K562 (cell line): Measurements from ENCODE around the gene ARHGAP23. TPM values are rescaled to one million over a fixed set of nuclear protein-coding genes. Genes with fewer than 3 reads are reported as not detected.

Experiments used
- ATF1 ChIP-seq, 2 experiments: fragments of 450-650 bp in 1 of 2; IDR thresholded peaks; 2 replicates each; pipeline ENCODE4 v1.6.1; 2016; ENCODE audit warnings: missing compliant biosample characterization in 1 of 2, missing genetic modification characterization in 1 of 2
- HCFC1 ChIP-seq: IDR thresholded peaks from 2 replicates; pipeline ENCODE4 v1.6.1; 2012; ENCODE audit warnings: low read depth, low read length, improper control_type of control experiment
- KDM1A ChIP-seq, 2 experiments: fragments of 450-650 bp; IDR thresholded peaks; 2 replicates each; pipeline ENCODE4 v1.6.1; 2016; ENCODE audit warnings: mild to moderate bottlenecking in 2 of 2
- MECOM ChIP-seq: fragments of 250-450 bp; sonication (Bioruptor Pico); IDR thresholded peaks from 2 replicates; pipeline ENCODE4 v1.8.0; 2022; ENCODE audit warnings: inconsistent platforms
- SMARCA4 ChIP-seq: fragments of 450-650 bp; IDR thresholded peaks from 2 replicates; pipeline ENCODE4 v1.6.1; 2016
- polyA plus RNA-seq, 8 experiments: library from polyadenylated mRNA; depleted of rRNA in 4 of 8; stranded (reverse) in 5 of 8; unstranded in 3 of 8; fragments of >200 nt; fragmentation: Nextera tagmentation in 2 of 8; fragmentation: Illumina TruSeq in 1 of 8; extraction: Ambion mirVana in 2 of 8; extraction: Trizol in 1 of 8; gene quantifications; 2 replicates each; pipeline versions ENCODE4 v1.2.1 to v1.2.3, GENCODE V29; 2011 to 2014; ENCODE audit warnings: inconsistent platforms in 1 of 8, missing spikeins in 1 of 8
- total RNA-seq, 7 experiments: library from RNA; depleted of rRNA in 6 of 7; stranded (reverse); fragments of >200 nt in 6 of 7; fragmentation: Illumina TruSeq in 2 of 7; extraction: Trizol in 2 of 7; gene quantifications; 2 replicates each; pipeline versions ENCODE4 v1.2.1 to v1.2.3, GENCODE V29; 2011 to 2021; ENCODE audit warnings: low replicate concordance in 1 of 7
- TF ChIP-seq, protein P1 (sequence below), 2 experiments: IDR thresholded peaks in 1 of 2; conservative IDR thresholded peaks in 1 of 2; 2 replicates each; pipeline ENCODE4 v1.6.1; 2016; ENCODE audit warnings: low read depth in 2 of 2, mild to moderate bottlenecking in 1 of 2, missing compliant biosample characterization in 1 of 2, missing genetic modification characterization in 1 of 2, moderate library complexity in 1 of 2
- TF ChIP-seq, protein P2 (sequence below): fragments of 250-450 bp; sonication (Bioruptor Pico); IDR thresholded peaks from 2 replicates; pipeline ENCODE4 v1.8.0; 2021; ENCODE audit warnings: moderate library complexity, mild to moderate bottlenecking, inconsistent platforms

ARHGAP23 gene
- total and polyA plus RNA-seq, 9 of the 15 experiments (the other 6 are each of a cell fraction or from before 2014, with no cell fraction given): 0.01 to 2.7 (median 0.70) TPM

DNA sequence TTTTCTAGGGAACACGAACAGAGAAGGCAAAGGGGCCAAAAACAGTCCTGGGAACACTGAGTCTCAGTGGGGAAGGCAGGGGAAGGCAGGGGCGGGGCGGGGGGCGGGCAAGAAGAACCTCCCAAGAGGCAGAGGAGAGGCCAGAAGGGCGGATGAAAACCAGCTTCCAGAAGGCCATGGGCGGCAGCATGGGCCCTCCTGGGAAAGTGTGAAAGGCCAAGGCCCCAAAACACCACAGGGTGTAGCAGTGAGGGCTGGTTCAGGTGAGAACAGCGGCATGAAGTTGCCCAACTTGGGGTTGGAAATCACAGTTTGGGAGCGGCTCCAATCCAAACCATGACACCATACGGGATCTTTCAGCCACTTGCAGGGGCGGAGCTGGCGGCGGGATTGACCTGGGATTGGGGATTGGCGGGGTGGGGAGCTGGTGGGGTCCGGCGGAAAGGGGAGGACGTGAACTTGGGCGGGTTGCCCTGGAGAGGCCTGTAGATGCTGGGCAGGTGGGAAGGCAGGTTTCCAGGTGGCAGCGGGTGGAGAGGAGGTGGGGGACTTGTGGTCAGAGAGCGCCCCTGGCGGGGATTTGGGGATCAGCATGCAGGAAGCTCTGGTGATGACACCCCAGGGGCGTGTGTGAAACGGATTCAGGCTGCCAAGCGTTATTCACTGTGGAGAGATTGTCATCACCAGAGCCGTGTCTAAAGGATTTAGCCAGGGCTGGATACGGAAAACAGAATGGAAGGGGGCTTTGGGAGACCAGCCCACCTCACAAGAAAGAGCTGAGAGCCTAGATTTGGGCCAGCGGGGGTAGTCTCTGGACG is 80.9 kb downstream of the ARHGAP23 start (continued):
- peak in 1 of 2 experiments; percentile 27; a peak in 1 of 4 replicates for TF ChIP-seq KDM1A (IDR thresholded peaks at IDR 0.05)
- 0 out of 2 replicates have a peak, but pooled peaks have one; percentile 2 for TF ChIP-seq HCFC1
- TF ChIP-seq SMARCA4: peak; percentile 35; the same call in 1 of the 2 replicates
- TF ChIP-seq, protein P1, sequence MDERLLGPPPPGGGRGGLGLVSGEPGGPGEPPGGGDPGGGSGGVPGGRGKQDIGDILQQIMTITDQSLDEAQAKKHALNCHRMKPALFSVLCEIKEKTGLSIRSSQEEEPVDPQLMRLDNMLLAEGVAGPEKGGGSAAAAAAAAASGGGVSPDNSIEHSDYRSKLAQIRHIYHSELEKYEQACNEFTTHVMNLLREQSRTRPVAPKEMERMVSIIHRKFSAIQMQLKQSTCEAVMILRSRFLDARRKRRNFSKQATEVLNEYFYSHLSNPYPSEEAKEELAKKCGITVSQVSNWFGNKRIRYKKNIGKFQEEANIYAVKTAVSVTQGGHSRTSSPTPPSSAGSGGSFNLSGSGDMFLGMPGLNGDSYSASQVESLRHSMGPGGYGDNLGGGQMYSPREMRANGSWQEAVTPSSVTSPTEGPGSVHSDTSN (CRISPR knock-in tag; IDR thresholded peaks at IDR 0.05; ENCODE audit: low read depth): no peak
- TF ChIP-seq, protein P1 (tag; conservative IDR thresholded peaks at IDR 0.05; ENCODE audit: low read depth): peak; percentile 42; the same call in 1 of the 2 replicates
- TF ChIP-seq, protein P2, sequence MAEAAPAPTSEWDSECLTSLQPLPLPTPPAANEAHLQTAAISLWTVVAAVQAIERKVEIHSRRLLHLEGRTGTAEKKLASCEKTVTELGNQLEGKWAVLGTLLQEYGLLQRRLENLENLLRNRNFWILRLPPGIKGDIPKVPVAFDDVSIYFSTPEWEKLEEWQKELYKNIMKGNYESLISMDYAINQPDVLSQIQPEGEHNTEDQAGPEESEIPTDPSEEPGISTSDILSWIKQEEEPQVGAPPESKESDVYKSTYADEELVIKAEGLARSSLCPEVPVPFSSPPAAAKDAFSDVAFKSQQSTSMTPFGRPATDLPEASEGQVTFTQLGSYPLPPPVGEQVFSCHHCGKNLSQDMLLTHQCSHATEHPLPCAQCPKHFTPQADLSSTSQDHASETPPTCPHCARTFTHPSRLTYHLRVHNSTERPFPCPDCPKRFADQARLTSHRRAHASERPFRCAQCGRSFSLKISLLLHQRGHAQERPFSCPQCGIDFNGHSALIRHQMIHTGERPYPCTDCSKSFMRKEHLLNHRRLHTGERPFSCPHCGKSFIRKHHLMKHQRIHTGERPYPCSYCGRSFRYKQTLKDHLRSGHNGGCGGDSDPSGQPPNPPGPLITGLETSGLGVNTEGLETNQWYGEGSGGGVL (CRISPR knock-in tag): no peak
- TF ChIP-seq MECOM (CRISPR knock-in tag): 0 out of 2 replicates have a peak, but pooled peaks have one; percentile 22
- no peak for TF ChIP-seq ATF1 (CRISPR knock-in tag; IDR thresholded peaks at IDR 0.05)
- peak; percentile 58 for TF ChIP-seq ATF1 (tag; IDR thresholded peaks at IDR 0.05)
